Lung (tissue), 12 donors: ENCODE data around the gene KANK4. TPM values are rescaled to one million over a fixed set of nuclear protein-coding genes. Genes with fewer than 3 reads are reported as not detected.

Source experiments
- ATAC-seq: fragments of 200-7000 bp; cut with Tn5 transposase; one replicate; pipeline ENCODE4 v1.9.1; 2020; ENCODE audit warnings: moderate number of reproducible peaks; ENCODE audit not compliant: insufficient read depth, low FRiP score
- DNase-seq, 3 donors: peaks; one replicate each; pipeline ENCODE4 v3.0.0-alpha.2; 2013 to 2017
- H3K27ac ChIP-seq, 2 donors: one replicate each; pipeline ENCODE4 v1.5.1; 2013; ENCODE audit warnings: mild to moderate bottlenecking in 2 of 2, moderate library complexity in 2 of 2, control low read depth in 1 of 2, inconsistent platforms in 1 of 2, low read depth in 1 of 2, low read length in 1 of 2
- H3K27me3 ChIP-seq, 3 donors: one replicate each; pipeline ENCODE4 v1.5.1; 2013; ENCODE audit warnings: low read length in 2 of 3; ENCODE audit not compliant: control insufficient read depth in 3 of 3, insufficient read depth in 3 of 3
- H3K36me3 ChIP-seq, 4 donors: one replicate each; pipeline ENCODE4 v1.5.1; 2013; ENCODE audit warnings: low read length in 4 of 4, mild to moderate bottlenecking in 1 of 4, moderate library complexity in 1 of 4; ENCODE audit not compliant: control insufficient read depth in 4 of 4, insufficient read depth in 4 of 4
- H3K4me1 ChIP-seq, 5 donors: one replicate each; pipeline ENCODE4 v1.5.1; 2013; ENCODE audit warnings: low read length in 5 of 5, mild to moderate bottlenecking in 2 of 5, moderate library complexity in 1 of 5; ENCODE audit not compliant: control insufficient read depth in 5 of 5, insufficient read depth in 5 of 5
- H3K4me3 ChIP-seq: one replicate; pipeline ENCODE4 v1.5.1; 2013; ENCODE audit warnings: mild to moderate bottlenecking, control low read depth, moderate library complexity
- H3K9ac ChIP-seq, 2 donors: one replicate each; pipeline ENCODE4 v1.5.1; 2013; ENCODE audit warnings: low read length in 2 of 2, control low read depth in 1 of 2; ENCODE audit not compliant: insufficient read depth in 1 of 2
- H3K9me3 ChIP-seq, 4 donors: one replicate each; pipeline ENCODE4 v1.5.1; 2013; ENCODE audit warnings: low read length in 3 of 4, mild to moderate bottlenecking in 1 of 4, moderate library complexity in 1 of 4; ENCODE audit not compliant: control insufficient read depth in 4 of 4, insufficient read depth in 3 of 4
- WGBS, 2 donors: extraction: QIAGEN DNeasy Blood & Tissue Kit; methylation state at CpG; one replicate each; pipeline ENCODE4 v1.1.7; 2013; 5-methylcytosine and 5-hydroxymethylcytosine counted together
- polyA plus RNA-seq, 2 donors: library from polyadenylated mRNA; stranded (reverse); fragments of 200-250 nt; gene quantifications; one replicate each; pipeline ENCODE4 v1.2.1, GENCODE V29; 2013
- total RNA-seq, 2 donors: library from RNA; depleted of rRNA in 1 of 2; stranded (reverse); fragments of >200 nt in 1 of 2; gene quantifications; one replicate each; pipeline ENCODE4 v1.2.1, GENCODE V29; 2014 to 2021
- TF ChIP-seq, protein P1 (sequence below): IDR thresholded peaks from 2 replicates; pipeline ENCODE4 v1.5.1; 2012; ENCODE audit warnings: mild to moderate bottlenecking; ENCODE audit errors: control extremely low read depth, extremely low read depth
- donor health status: control.
- donor health status: control.
- donor health status: Bipolar disorder and iron deficiency.
- donor health status: healthy.
- donor health status: DM: yes; HTN: yes; CAD: no.

Gene KANK4
- total and polyA plus RNA-seq, 4 donors, result 0.10 to 11.4 (median 0.99) TPM

DNA sequence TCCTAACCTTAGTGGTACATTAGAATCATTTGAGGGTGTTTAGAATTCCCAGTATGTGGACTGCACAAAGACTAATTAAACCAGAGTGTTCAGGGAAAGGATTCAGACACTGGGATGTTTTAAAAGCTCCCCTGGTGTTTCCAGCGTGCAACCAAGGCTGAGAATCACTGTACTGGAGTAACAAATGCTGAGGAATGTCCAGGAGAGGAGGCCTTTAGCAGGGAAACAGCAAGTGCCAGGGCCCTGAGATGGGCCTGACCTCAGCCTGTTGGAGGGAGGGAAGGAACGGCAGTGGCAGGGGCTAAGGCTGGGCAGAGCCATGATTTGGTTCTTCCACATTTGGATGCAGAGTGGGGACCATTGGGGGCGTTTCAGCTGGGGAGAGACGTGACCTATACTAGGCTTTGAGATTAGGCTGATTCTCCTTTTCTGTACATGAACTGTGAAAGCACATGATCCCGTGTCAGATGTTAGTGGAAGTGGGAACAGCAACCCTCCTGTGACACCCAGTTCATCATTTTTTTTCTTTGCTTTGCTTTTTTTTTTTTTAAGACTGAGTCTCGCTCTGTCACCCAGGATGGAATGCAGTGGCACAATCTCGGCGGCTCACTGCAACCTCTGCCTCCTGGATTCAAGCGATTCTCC is 49.3 kb downstream of the KANK4 start:
- no peak for DNase-seq
- whole genome bisulfite sequencing, 2 donors, result 90 to 91% methylated on average over 9 of the region's 9 CpGs
- Histone ChIP-seq H3K4me3 (no peak overlapping the region), H3K27me3 (no peaks in the 10 kb centered on the region), H3K27ac (no peak overlapping the region), H3K9me3 (no peaks in the 10 kb centered on the region), H3K4me1 (peaks cover 0 to 22% (median 5%) of the 10 kb centered on the region in 5 donors), H3K36me3 (peaks cover 0 to 6% (median 0%) of the 10 kb centered on the region in 4 donors), H3K9ac (no peak overlapping the region)
- TF ChIP-seq, protein P1, sequence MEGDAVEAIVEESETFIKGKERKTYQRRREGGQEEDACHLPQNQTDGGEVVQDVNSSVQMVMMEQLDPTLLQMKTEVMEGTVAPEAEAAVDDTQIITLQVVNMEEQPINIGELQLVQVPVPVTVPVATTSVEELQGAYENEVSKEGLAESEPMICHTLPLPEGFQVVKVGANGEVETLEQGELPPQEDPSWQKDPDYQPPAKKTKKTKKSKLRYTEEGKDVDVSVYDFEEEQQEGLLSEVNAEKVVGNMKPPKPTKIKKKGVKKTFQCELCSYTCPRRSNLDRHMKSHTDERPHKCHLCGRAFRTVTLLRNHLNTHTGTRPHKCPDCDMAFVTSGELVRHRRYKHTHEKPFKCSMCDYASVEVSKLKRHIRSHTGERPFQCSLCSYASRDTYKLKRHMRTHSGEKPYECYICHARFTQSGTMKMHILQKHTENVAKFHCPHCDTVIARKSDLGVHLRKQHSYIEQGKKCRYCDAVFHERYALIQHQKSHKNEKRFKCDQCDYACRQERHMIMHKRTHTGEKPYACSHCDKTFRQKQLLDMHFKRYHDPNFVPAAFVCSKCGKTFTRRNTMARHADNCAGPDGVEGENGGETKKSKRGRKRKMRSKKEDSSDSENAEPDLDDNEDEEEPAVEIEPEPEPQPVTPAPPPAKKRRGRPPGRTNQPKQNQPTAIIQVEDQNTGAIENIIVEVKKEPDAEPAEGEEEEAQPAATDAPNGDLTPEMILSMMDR, result no peak
- ATAC-seq, result no peak

DNA sequence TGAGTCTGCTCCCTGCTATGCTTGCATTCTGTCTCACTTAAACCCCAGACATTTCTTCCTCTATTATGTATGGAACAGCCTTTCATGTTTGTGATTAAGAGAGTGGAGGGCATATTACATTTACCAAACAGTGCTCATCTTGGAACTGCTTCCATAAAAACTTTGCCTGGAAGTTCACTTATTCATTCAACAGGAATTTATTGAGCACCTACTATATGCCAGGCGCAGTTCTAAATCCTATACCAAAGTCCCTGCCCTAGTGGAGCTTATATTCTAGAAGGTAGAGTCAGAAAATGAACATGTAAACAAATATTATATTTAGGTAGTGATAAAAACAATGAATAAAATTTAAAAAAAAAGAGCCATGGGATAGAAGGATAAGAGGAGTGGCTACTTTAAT is 49.8 kb downstream of the KANK4 start:
- Histone ChIP-seq H3K9ac (no peak overlapping the region), H3K36me3 (peaks cover 0 to 6% (median 0%) of the 10 kb centered on the region in 4 donors), H3K4me3 (no peak overlapping the region), H3K9me3 (no peaks in the 10 kb centered on the region), H3K27me3 (no peaks in the 10 kb centered on the region), H3K4me1 (peaks cover 0 to 22% (median 5%) of the 10 kb centered on the region in 5 donors), H3K27ac (no peak overlapping the region)
- ATAC-seq (no peak), DNase-seq (no peak)
- 94 to 100% methylated on average over 1 of the region's 1 CpG for WGBS, 2 donors
- TF ChIP-seq, protein P1, result no peak

DNA sequence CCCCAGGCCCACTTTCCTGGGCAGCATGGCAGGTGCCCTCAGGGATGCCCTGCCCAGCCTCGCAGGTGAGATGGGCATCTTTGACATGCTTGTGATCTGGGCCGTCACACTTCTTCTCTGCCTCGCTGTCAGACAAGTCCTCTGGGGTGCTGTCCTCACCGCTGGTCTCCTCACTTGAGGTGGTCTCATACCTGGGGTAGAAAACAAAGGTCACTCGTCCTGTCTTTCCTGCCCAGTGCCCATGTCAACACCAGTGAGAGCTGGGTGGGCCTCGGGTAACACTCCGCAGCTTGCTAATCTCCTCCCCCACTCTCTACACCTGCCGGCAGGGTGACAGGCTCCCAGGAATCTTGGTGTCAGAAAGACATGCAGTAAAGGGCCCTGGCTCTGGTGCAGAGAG is 50.9 kb downstream of the KANK4 start:
- H3K36me3 ChIP-seq, result peaks cover 0 to 3% (median 0%) of the 10 kb centered on the region in 4 donors
- DNase-seq (no peak), ATAC-seq (no peak)
- no peak overlapping the region for H3K9ac ChIP-seq
- TF ChIP-seq, protein P1, result no peak
- no peaks in the 10 kb centered on the region for H3K27me3 ChIP-seq
- H3K27ac ChIP-seq, result no peak overlapping the region
- no peak overlapping the region for H3K4me3 ChIP-seq
- WGBS, 2 donors, result 84 to 92% methylated on average over 8 of the region's 8 CpGs
- H3K9me3 ChIP-seq, result no peaks in the 10 kb centered on the region
- H3K4me1 ChIP-seq, result peaks cover 0 to 27% (median 5%) of the 10 kb centered on the region in 5 donors
